Stimulated activated CD8-positive, alpha-beta memory T cell treated with anti-CD3 and anti-CD28 coated beads, Interleukin-2, amount 100 ng/mL, for 1 hour (primary cell): ENCODE data around the gene GPC5.

Experiments used
- DNase-seq, 2 donors: peaks; one replicate each; pipeline ENCODE4 v3.0.0-alpha.2; 2020; ENCODE audit warnings: low read depth in 2 of 2

Gene GPC5

DNA sequence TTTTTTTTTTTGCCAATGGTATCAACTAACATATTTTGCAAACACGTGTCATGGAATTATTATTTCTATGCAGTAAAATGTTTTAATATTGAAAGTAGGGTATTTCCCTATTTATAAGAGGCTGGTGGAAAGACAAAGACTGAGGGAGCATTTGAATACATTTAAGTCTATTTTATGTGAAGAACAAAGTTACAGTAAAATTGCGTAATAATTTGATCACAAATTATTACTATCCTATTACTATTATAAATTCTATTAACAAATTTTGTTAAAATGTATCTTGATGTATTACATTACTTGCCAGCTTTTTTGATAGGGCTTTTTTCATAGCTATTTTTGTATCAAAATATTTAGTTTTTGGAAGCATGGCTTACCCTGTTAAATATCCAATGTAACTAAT, 58.4 kb downstream of the GPC5 start:
- no peak for DNase-seq

GRCh38 chr13:91459485-91459884, 61.1 kb downstream of the GPC5 start:
- no peak for DNase-seq

DNA sequence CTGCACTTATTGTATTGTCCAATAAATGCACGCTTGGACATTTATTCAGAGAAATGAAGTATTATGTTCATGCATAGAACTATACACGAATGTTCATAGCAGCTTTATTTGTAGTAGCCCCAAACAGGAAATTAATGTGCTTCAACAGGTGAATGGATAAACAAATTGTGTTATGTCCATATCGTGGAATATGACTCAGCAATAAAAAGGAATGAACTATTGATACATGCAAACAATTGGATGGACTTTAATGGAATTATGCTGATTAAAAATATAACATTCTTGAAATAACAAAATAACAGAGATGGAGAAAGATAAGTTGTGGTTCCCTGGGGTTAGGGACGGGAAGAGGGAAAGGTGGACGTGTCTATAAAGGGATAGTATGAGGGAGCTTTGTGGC, 65.9 kb downstream of the GPC5 start:
- no peak for DNase-seq

- no peak for DNase-seq
Observed at GRCh38 chr13:91467236-91467635, 68.8 kb downstream of the GPC5 start.

- DNase-seq = no peak
Observed at GRCh38 chr13:91468301-91468700, 69.9 kb downstream of the GPC5 start.

- no peak for DNase-seq
Observed at GRCh38 chr13:91470084-91470621, 71.7 kb downstream of the GPC5 start.

DNA sequence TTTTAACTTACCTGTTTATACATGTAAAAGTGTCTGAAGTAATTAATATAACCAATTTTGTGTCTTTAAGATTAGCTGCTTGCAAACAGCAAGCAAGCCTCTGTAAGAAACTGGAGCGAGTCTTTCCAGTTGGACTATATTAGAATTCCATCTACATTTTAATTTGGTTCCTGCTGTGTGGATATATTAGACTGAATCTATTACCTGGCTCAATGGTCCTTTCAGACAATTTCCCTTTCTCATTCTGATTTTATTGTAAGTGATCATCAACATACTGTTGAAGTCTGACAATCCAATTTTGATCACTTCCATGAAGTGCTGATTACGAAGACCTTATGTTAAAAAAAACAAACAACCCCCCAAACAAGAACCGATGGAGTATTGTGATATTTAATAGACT, 72.3 kb downstream of the GPC5 start:
- DNase-seq = no peak

DNA sequence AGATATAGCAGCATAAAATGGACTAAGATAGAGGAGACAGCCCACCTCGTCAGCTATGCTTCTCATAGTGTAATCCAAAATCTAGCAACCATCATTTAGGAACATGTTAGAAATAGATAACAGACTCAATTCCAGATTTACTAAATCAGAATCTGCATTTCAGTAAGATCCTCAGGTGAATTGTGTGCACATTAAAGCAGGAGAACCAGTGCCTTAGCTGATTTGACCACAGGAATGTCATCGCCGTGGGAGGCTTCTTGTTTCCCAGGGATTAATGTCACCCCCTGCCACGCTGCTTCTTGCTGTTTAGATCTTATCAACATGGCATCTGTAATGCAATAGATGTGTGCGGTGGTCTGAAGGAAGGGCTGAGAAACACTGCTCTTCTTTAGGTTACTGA, 84.0 kb downstream of the GPC5 start:
- no peak for DNase-seq

GRCh38 chr13:91491980-91492379, 93.6 kb downstream of the GPC5 start:
- no peak for DNase-seq

GRCh38 chr13:91493442-91493841, 95.0 kb downstream of the GPC5 start:
- no peak for DNase-seq

- DNase-seq = no peak
Observed at GRCh38 chr13:91498298-91498697, 99.9 kb downstream of the GPC5 start.

GRCh38 chr13:91504216-91504615, 105.8 kb downstream of the GPC5 start:
- no peak for DNase-seq

- no peak for DNase-seq
Observed at GRCh38 chr13:91506759-91507158, 108.3 kb downstream of the GPC5 start.

DNA sequence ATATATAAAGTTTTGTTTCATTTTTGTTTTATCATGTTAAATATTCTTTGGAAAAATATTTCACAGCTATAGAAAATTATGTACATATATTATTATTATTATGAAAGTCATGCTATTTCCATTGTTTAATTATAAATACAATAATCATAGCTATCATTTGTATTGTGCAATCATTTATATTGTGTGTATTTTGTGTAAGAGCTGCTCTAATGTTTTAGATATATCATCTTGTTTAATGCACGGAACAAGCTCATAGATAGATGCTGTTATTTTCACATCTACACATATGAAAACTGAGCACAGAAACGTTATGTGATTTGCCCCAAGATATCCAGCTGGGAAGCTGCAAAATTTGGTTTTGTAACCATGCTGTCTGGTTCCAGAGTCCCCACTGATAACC, 111.6 kb downstream of the GPC5 start:
- no peak for DNase-seq

DNA sequence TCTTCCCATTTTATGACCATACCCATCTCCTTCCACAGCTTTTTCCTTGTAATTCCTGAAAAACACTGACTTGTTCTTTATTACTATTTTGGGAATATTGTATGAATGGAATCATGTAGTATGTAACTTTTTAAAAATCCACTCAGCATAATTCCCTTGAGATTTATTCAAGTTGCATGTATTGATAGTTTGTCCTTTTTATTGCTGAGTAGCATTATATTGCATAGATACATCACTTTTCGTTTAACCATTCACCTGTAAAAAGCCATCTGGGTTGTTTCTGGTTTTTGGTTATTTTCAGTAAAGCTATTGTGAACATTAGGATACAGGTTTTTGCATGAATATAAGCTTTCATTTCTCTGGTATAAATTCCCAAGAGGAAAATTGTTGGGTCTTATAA, 115.4 kb downstream of the GPC5 start:
- DNase-seq = no peak

DNA sequence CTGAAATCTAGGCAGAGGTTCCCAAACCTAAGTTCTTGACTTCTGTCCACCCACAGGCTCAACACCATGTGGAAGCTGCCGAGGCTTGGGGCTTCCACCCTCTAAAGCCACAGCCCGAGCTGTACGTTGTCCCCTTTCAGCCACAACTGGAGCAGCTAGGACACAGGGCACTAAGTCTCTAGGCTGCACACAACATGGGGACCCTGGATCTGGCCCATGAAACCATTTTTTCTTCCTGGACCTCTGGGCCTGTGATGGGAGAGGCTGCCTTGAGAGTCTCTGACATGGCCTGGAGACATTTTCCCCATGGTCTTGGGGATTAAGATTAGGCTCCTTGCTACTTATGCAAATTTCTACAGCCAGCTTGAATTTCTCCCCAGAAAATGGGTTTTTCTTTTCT, 118.4 kb downstream of the GPC5 start:
- DNase-seq = no peak

GRCh38 chr13:91520952-91521351, 122.5 kb downstream of the GPC5 start:
- no peak for DNase-seq

DNA sequence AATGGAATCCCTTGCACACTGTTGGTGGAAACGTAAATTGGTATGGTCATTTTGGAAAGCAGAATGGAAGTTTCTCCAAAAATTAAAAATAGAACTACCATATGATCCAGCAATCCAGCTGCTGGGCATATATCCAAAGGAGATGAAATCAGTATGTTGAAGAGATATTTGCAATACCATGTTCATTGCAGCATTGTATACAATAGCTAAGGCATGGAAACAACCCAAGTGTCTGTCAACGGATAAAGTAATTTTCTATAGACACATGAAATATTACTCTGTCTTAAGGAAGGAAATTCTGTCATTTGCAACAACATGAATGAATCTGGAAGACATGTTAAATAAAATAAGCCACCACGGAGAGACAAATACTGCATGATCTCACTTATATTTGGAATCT, 124.7 kb downstream of the GPC5 start:
- DNase-seq = no peak

DNA sequence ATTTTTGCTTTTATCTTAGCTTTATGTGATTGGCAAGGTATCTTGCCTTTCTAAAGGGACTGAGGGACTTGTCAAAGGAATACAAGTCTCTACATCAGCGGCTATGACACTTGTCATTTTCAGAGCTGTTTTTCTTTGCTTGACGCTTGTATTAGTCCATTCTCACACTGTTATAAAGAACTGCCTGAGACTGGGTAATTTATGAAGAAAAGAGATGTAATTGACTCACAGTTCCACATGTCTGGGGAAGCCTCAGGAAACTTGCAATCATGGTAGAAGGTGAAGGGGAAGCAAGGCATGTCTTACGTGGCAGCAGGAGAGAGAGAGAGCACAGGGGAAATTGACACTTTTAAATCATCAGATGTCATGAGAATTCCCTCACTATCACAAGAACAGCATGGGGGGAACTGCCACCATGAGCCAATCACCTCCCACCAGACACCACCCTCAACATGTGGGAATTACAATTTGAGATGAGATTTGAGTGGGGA, 128.2 kb downstream of the GPC5 start:
- no peak for DNase-seq

GRCh38 chr13:91529739-91530482, 131.5 kb downstream of the GPC5 start:
- DNase-seq = no peak

DNA sequence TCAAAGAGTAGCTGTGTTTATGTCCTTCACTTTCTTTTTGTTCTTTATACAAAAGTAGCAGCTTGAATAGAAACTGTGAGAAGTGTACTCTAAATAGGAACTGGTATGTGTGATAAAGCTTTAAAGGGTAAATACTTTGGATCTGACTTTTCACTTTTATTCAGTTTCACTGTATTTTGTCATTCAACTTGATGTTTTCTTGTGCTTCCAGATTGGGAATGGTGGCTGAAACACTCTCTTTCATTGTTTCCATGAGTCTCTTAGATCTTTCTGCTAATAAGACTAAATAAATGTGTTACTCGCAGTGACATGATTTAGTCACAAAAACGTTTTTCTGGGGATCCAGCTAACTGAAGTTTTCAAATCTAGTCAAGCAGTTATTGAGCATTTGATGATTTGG, 133.2 kb downstream of the GPC5 start:
- no peak for DNase-seq

GRCh38 chr13:91533354-91533753, 134.9 kb downstream of the GPC5 start:
- DNase-seq = no peak

DNA sequence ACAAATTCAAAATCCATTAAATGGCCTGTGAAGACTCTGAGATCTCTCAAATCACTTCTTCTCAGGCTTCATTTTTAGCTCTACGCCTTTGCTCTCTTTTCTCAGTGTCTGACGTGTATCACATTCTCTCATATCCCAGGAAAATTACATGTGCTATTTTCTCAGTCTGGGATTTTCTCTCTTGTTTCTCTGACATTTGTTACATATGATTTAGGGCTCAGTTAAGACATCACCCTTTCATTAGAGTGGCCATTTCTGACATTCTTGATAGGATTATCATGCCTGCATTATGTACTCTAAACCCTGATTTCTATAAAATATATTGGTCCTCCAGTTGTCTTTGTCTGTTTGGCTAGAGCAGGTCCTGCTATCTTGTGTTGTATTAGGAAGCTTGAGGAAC, 136.6 kb downstream of the GPC5 start:
- no peak for DNase-seq

- DNase-seq = no peak
Observed at GRCh38 chr13:91537376-91537775, 139.0 kb downstream of the GPC5 start.
